ENCODE measurements around the gene CRYBA1. TPM values are rescaled to one million over a fixed set of nuclear protein-coding genes. Genes with fewer than 3 reads are reported as not detected.
"Not testable (repeated sequence)": the region's sequence is repeated elsewhere in the genome, so short reads cannot be mapped to it uniquely, and the experiment has no call there.

Gene CRYBA1, protein sequence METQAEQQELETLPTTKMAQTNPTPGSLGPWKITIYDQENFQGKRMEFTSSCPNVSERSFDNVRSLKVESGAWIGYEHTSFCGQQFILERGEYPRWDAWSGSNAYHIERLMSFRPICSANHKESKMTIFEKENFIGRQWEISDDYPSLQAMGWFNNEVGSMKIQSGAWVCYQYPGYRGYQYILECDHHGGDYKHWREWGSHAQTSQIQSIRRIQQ
- total RNA-seq = not detected

DNA sequence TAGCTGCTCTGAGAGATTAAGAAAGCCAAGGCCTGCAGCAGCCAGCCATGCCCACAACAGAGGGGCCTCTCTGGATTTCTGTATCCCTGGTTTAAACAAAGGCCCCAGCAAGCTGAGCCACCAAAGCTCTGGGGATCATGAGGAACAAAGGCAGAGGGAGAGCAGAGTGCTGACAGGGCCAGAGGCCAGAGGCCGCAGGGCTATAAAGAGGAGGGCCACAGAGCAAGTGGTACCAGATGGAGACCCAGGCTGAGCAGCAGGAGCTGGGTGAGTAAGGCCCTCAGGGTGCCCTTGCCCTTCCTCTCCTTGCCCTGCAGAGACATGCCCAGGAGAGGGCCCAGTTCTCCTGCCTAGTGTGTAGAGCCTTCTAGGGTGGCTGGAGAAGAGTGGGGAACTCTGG lies at the start of gene CRYBA1:
CRYBA1 (plus strand) TSS at position 232 of the 400 bp plus-strand sequence; CDS start at position 237, 5 bp downstream.
- Histone ChIP-seq H3K4me1 (no peaks in the 10 kb centered on the region), H3K36me3 (peaks cover 0 to 3% of the 10 kb centered on the region in 2 donors), H3K9me3 (no peaks in the 10 kb centered on the region), H3K27ac (no peak within 1 kb of the TSS), H3K27me3 (no peaks in the 10 kb centered on the region), H3K4me3 (no peak within 1 kb of the TSS)
- 60% methylated on average over 1 of the region's 1 CpG; no CpG with 5 or more reads in 1 of the 2 donors for WGBS, 2 donors (ENCODE audit: low coverage in 1 of 2)
- no peak for ATAC-seq
- TF ChIP-seq POLR2A (IDR thresholded peaks at IDR 0.05) = no peak
- TF ChIP-seq EP300 (IDR thresholded peaks at IDR 0.05) = no peak

DNA sequence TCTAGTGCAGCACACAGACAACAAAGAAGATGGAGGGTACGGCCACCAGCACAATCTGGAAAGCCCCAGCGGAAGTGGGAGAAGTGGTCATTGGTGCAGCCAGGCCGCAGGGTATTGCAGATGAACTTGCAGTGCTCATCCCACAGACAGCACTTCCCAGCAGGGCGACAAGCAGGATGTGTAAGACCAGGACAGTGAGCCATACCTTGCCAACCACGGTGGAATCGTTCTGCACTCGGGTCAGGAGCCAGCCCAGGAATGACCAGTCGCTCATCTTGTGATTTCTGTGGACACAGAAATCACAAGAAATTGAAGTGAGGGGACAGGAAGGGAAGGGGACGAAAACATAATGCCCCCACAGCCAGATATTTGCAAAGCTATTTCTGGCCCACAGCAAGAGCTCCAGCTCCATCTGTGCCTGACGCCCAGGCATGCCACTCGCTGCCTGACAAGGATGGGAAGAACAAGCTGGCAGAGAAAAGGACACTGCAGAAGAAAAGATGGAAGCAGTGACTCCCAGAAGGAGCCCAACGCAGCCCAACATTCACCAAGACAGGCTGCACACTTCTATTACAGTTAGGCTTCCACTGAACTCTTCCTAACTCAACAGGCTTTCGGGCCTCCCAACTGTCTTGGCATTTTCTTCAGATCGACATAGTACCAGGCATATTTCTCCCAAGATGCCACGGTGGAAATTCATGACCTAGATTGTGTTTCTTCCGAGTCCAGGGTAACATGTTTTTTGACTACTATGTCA lies 49.0 kb upstream of the CRYBA1 start:
- H3K4me1 ChIP-seq = no peaks in the 10 kb centered on the region
- TF ChIP-seq, protein P1, sequence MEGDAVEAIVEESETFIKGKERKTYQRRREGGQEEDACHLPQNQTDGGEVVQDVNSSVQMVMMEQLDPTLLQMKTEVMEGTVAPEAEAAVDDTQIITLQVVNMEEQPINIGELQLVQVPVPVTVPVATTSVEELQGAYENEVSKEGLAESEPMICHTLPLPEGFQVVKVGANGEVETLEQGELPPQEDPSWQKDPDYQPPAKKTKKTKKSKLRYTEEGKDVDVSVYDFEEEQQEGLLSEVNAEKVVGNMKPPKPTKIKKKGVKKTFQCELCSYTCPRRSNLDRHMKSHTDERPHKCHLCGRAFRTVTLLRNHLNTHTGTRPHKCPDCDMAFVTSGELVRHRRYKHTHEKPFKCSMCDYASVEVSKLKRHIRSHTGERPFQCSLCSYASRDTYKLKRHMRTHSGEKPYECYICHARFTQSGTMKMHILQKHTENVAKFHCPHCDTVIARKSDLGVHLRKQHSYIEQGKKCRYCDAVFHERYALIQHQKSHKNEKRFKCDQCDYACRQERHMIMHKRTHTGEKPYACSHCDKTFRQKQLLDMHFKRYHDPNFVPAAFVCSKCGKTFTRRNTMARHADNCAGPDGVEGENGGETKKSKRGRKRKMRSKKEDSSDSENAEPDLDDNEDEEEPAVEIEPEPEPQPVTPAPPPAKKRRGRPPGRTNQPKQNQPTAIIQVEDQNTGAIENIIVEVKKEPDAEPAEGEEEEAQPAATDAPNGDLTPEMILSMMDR (IDR thresholded peaks at IDR 0.05) = no peak
- TF ChIP-seq POLR2A (IDR thresholded peaks at IDR 0.05) = no peak
- TF ChIP-seq POLR2AphosphoS5 (IDR thresholded peaks at IDR 0.05) = no peak
- no peak for TF ChIP-seq EP300 (IDR thresholded peaks at IDR 0.05)
- 75 to 94% methylated on average over 3 to 5 of the region's 16 CpGs for WGBS, 2 donors (ENCODE audit: low coverage in 1 of 2)
- no peaks in the 10 kb centered on the region for H3K9me3 ChIP-seq
- no peak for ATAC-seq
- H3K27me3 ChIP-seq = peaks cover 3% of the 10 kb centered on the region
- no peak overlapping the region for H3K27ac ChIP-seq
- H3K36me3 ChIP-seq = no peaks in the 10 kb centered on the region
- H3K4me3 ChIP-seq = no peak overlapping the region

DNA sequence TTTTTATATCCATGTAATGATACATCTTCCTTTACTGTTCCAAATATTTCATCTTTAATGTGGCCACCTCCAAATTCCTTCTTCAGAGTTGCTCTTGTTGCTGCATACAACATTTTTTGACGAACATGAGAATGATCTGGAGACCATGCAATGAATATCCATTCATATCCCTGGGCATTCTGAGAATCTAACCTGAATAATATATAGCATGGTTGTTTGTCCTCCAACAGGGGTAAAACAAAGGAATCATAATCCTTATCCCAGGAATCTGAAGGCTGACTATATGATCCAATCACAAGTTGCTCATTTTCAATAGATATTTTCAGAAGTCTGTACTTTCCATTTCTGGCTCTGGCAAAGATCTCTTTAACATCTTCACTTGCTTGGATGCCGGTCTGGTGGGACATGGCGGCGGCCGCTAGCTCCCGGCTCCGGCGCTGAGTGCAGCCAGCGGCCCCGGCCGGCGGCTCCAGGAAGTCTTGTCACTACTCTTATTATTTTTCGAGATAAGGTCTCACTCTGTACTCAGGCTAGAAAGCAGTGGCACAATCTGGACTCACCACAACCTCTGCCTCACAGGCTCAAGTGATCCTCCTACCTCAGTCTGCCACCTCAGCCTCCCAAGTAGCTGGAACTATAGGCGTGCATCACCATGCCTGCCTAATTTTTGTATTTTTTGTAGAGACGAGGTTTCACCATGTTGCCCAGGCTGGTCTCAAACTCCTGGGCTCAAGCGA lies 42.4 kb upstream of the CRYBA1 start:
- not testable (repeated sequence) for ATAC-seq, H3K27me3 ChIP-seq, H3K36me3 ChIP-seq, H3K9me3 ChIP-seq, H3K4me1 ChIP-seq, H3K27ac ChIP-seq, H3K4me3 ChIP-seq
- 76 to 83% methylated on average over 9 to 10 of the region's 16 CpGs for WGBS, 2 donors (ENCODE audit: low coverage in 1 of 2)

DNA sequence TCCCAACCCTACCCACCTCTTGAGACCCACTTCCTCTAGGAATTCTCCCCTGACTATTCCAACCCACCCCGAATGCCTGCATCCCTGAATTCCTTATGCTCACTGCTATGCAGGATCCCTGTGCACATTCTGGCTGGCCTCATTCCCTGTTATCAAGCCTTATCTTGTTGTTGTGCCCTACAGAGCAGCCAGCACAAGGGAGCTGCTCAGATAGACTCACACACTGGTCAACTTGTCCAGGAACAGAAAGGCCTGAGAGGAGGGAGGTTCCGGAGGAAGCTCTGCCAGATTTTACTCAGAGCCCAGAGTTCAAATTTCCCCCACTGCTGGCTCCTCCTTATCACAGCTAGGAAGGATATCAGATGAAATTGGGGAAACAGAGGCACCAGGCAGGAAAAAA lies 41.6 kb upstream of the CRYBA1 start:
- no peaks in the 10 kb centered on the region for H3K36me3 ChIP-seq
- no peaks in the 10 kb centered on the region for H3K9me3 ChIP-seq
- H3K4me1 ChIP-seq = no peaks in the 10 kb centered on the region
- 58 to 100% methylated on average over 1 to 2 of the region's 2 CpGs for WGBS, 2 donors (ENCODE audit: low coverage in 1 of 2)
- no peak for TF ChIP-seq EP300 (IDR thresholded peaks at IDR 0.05)
- TF ChIP-seq POLR2AphosphoS5 (IDR thresholded peaks at IDR 0.05) = no peak
- TF ChIP-seq POLR2A (IDR thresholded peaks at IDR 0.05) = no peak
- TF ChIP-seq, protein P1 (IDR thresholded peaks at IDR 0.05) = no peak
- H3K4me3 ChIP-seq = no peak overlapping the region
- H3K27ac ChIP-seq = no peak overlapping the region
- no peak for ATAC-seq
- no peaks in the 10 kb centered on the region for H3K27me3 ChIP-seq

DNA sequence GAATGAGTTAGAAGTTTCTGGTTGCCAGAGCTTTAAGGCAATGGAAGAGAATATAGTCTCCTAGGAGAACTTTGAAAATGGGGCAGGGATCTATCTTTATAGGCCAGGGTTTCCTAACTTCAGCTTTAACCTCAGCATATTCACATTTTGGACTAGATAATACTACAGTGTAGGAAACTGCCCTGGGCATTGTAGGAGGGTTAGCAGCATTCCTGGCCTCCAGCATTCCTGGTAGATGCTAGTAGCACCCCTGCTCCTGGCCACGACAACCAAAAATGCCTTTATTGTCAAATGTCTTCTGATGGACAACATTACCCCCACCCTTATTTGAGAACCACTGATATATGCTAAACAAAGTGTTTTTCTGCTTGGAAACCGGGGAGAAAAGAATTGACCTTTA lies 38.7 kb upstream of the CRYBA1 start:
- Histone ChIP-seq H3K36me3 (no peaks in the 10 kb centered on the region), H3K9me3 (no peaks in the 10 kb centered on the region), H3K27me3 (no peaks in the 10 kb centered on the region), H3K4me3 (no peak overlapping the region), H3K4me1 (no peaks in the 10 kb centered on the region), H3K27ac (no peak overlapping the region)
- no peak for TF ChIP-seq EP300 (IDR thresholded peaks at IDR 0.05)
- TF ChIP-seq POLR2AphosphoS5 (IDR thresholded peaks at IDR 0.05) = no peak
- TF ChIP-seq, protein P1 (IDR thresholded peaks at IDR 0.05) = no peak
- no peak for TF ChIP-seq POLR2A (IDR thresholded peaks at IDR 0.05)
- 100% methylated on average over 1 of the region's 2 CpGs; no CpG with 5 or more reads in 1 of the 2 donors for WGBS, 2 donors (ENCODE audit: low coverage in 1 of 2)
- no peak for ATAC-seq

Measured in gastroesophageal sphincter (tissue), 4 donors.